Liver (tissue), 9 donors: ENCODE results near the gene TPK1. TPM values are rescaled to one million over a fixed set of nuclear protein-coding genes. Genes with fewer than 3 reads are reported as not detected.

Source experiments
- DNase-seq: peaks from one replicate; pipeline ENCODE4 v3.0.0-alpha.2; 2017; ENCODE audit warnings: low spot score
- H3K27ac ChIP-seq, 2 donors: one replicate each; pipeline ENCODE4 v1.7.0; 2013; ENCODE audit warnings: inconsistent platforms in 2 of 2, low read length in 2 of 2, control low read depth in 1 of 2, low read depth in 1 of 2, mild to moderate bottlenecking in 1 of 2
- H3K27me3 ChIP-seq, 4 donors: one replicate each; pipeline versions ENCODE4 v1.6.1 to v1.7.0; 2013; ENCODE audit warnings: low read length in 3 of 4, inconsistent platforms in 1 of 4, mild to moderate bottlenecking in 1 of 4, moderate library complexity in 1 of 4; ENCODE audit not compliant: control insufficient read depth in 4 of 4, insufficient read depth in 4 of 4
- H3K36me3 ChIP-seq, 4 donors: one replicate each; pipeline versions ENCODE4 v1.6.1 to v1.7.0; 2013; ENCODE audit warnings: low read length in 3 of 4, mild to moderate bottlenecking in 3 of 4, low read depth in 1 of 4, moderate library complexity in 1 of 4; ENCODE audit not compliant: control insufficient read depth in 4 of 4, insufficient read depth in 3 of 4
- H3K4me1 ChIP-seq, 4 donors: one replicate each; pipeline versions ENCODE4 v1.6.1 to v1.7.0; 2013; ENCODE audit warnings: low read length in 3 of 4, mild to moderate bottlenecking in 3 of 4, moderate library complexity in 1 of 4; ENCODE audit not compliant: control insufficient read depth in 4 of 4, insufficient read depth in 4 of 4
- H3K4me3 ChIP-seq, 3 donors: one replicate each; pipeline versions ENCODE4 v1.6.1 to v1.7.0; 2013; ENCODE audit warnings: low read length in 3 of 3, control low read depth in 1 of 3, low read depth in 1 of 3, mild to moderate bottlenecking in 1 of 3
- H3K9ac ChIP-seq, 2 donors: one replicate each; pipeline ENCODE4 v1.7.0; 2013; ENCODE audit warnings: low read length in 2 of 2, mild to moderate bottlenecking in 2 of 2, moderate library complexity in 2 of 2, control low read depth in 1 of 2, low read depth in 1 of 2
- H3K9me3 ChIP-seq, 4 donors: one replicate each; pipeline versions ENCODE4 v1.6.1 to v1.7.0; 2013; ENCODE audit warnings: low read length in 3 of 4; ENCODE audit not compliant: control insufficient read depth in 4 of 4
- EGR1 ChIP-seq, 2 donors: IDR thresholded peaks; 2 replicates each; pipeline ENCODE4 v1.6.1; 2016 to 2018; ENCODE audit warnings: antibody characterized with exemption in 2 of 2, low read depth in 2 of 2
- FOXA1 ChIP-seq: IDR thresholded peaks from 2 replicates; pipeline ENCODE4 v1.6.1; 2016; ENCODE audit warnings: antibody characterized with exemption
- FOXA2 ChIP-seq: IDR thresholded peaks from 2 replicates; pipeline ENCODE4 v1.6.1; 2016; ENCODE audit warnings: antibody characterized with exemption
- GABPA ChIP-seq, 2 donors: IDR thresholded peaks in 1 of 2; conservative IDR thresholded peaks in 1 of 2; 2 replicates each; pipeline ENCODE4 v1.6.1; 2016; ENCODE audit warnings: antibody characterized with exemption in 2 of 2, mild to moderate bottlenecking in 1 of 2, moderate library complexity in 1 of 2
- HNF4A ChIP-seq, 2 donors: conservative IDR thresholded peaks; 2 replicates each; pipeline ENCODE4 v1.6.1; 2016; ENCODE audit warnings: antibody characterized with exemption in 2 of 2, mild to moderate bottlenecking in 2 of 2
- HNF4G ChIP-seq: IDR thresholded peaks from 2 replicates; pipeline ENCODE4 v1.6.1; 2016; ENCODE audit warnings: antibody characterized with exemption
- JUND ChIP-seq, 2 donors: IDR thresholded peaks; 2 replicates each; pipeline ENCODE4 v1.6.1; 2016; ENCODE audit warnings: antibody characterized with exemption in 2 of 2
- NR2F2 ChIP-seq: IDR thresholded peaks from 2 replicates; pipeline ENCODE4 v1.6.1; 2016; ENCODE audit warnings: antibody characterized with exemption
- RAD21 ChIP-seq, 2 donors: IDR thresholded peaks; 2 replicates each; pipeline ENCODE4 v1.6.1; 2016; ENCODE audit warnings: antibody characterized with exemption in 2 of 2, mild to moderate bottlenecking in 2 of 2
- RXRA ChIP-seq, 2 donors: IDR thresholded peaks; 2 replicates each; pipeline ENCODE4 v1.6.1; 2017 to 2018; ENCODE audit warnings: antibody characterized with exemption in 2 of 2, mild to moderate bottlenecking in 1 of 2
- SP1 ChIP-seq: IDR thresholded peaks from 2 replicates; pipeline ENCODE4 v1.6.1; 2018; ENCODE audit warnings: antibody characterized with exemption, mild to moderate bottlenecking
- TAF1 ChIP-seq: conservative IDR thresholded peaks from 2 replicates; pipeline ENCODE4 v1.6.1; 2016; ENCODE audit warnings: antibody characterized with exemption, mild to moderate bottlenecking
- YY1 ChIP-seq: IDR thresholded peaks from 2 replicates; pipeline ENCODE4 v1.6.1; 2016; ENCODE audit warnings: antibody characterized with exemption, mild to moderate bottlenecking
- WGBS: extraction: QIAGEN DNeasy Blood & Tissue Kit; methylation state at CpG from one replicate; pipeline ENCODE4 v1.1.7; 2013; 5-methylcytosine and 5-hydroxymethylcytosine counted together
- polyA plus RNA-seq, 2 donors: library from polyadenylated mRNA; stranded (reverse) in 1 of 2; unstranded in 1 of 2; fragments of 200-250 nt in 1 of 2; fragments of >200 nt in 1 of 2; fragmentation: Nextera tagmentation in 1 of 2; extraction: Ambion mirVana in 1 of 2; gene quantifications; one replicate each; pipeline versions ENCODE4 v1.2.1 to v1.2.3, GENCODE V29; 2013 to 2015
- total RNA-seq, 2 donors: library from RNA; depleted of rRNA; stranded (reverse); fragments of >200 nt; gene quantifications; one replicate each; pipeline ENCODE4 v1.2.3, GENCODE V29; 2014
- TF ChIP-seq, protein P1 (sequence below): IDR thresholded peaks from 2 replicates; pipeline ENCODE4 v1.6.1; 2016; ENCODE audit warnings: antibody characterized with exemption
- TF ChIP-seq, protein P2 (sequence below): fragments of 150-350 bp; IDR thresholded peaks from 2 replicates; pipeline ENCODE4 v1.5.1; 2017; ENCODE audit warnings: improper control_type of control experiment, low read depth, low read length; ENCODE audit not compliant: missing input control
- TF ChIP-seq, protein P3 (sequence below): IDR thresholded peaks from 2 replicates; pipeline ENCODE4 v1.6.1; 2016; ENCODE audit warnings: antibody characterized with exemption, mild to moderate bottlenecking
- TF ChIP-seq, protein P4 (sequence below): IDR thresholded peaks from 2 replicates; pipeline ENCODE4 v1.6.1; 2016; ENCODE audit warnings: antibody characterized with exemption
- TF ChIP-seq, protein P5 (sequence below): IDR thresholded peaks from 2 replicates; pipeline ENCODE4 v1.6.1; 2016; ENCODE audit warnings: antibody characterized with exemption
- donor health status: healthy.
- donor health status: healthy.
- donor health status: healthy.
- donor health status: healthy.
- donor health status: healthy.

TPK1 gene
- total RNA-seq (1 to 10 TPM; 4.2 to 7.5 TPM), polyA plus RNA-seq (1 to 10 TPM; 2.2 to 2.4 TPM)

DNA sequence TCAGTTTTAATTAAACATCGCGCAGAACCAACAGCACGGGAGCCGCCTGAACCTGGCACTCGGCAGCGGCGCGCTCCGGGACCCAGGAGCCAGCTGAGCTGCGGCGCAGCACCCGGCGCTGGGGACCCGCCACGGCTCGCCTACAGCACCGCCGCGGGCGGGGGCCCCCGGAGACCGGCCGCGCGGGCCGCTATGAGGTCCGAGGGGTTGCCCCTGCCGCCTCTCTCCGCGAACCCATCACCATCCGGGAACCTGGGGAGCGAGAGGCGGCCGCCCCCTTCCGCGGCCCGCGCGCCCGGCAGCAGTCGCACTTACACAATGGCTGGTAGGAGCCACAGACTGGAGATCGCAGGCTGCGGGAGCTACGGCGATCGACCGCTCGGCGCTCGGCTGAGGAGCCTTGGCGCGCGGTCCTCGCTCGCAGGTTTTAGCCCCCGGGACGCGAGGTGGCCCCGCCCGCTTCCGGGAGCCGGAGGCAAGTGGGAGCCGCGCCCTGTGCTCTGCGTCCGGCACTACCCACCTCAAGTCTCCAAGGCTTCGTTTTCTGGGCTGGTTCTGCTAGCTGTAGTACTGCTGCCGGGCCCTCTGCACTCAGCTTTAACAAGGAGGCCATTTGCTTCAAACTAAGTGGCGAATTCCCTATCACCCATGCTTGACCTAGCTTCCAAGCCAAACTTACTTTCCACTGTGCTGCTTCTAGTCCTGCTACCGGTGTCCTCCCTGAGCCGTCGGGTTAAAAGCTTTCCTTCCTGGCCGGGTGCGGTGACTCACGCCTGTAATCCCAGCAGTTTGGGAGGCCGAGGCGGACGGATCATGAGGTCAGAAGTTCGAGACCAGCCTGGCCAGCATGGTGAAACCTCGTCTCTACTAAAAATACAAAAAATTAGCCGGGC lies at the start of gene TPK1:
TPK1 (minus strand) TSS at position 402 of the 893 bp plus-strand sequence. CDS start 451 bp downstream, outside the sequence.
- H3K36me3 ChIP-seq = no peaks in the 10 kb centered on the region
- H3K9ac ChIP-seq = peak within 1 kb of the TSS; percentile 91 to 99
- H3K27ac ChIP-seq = peak within 1 kb of the TSS; percentile 72 to 91
- WGBS = 8% methylated on average over 81 of the region's 81 CpGs
- DNase-seq = peak; percentile 83
- H3K27me3 ChIP-seq = no peaks in the 10 kb centered on the region
- peak; percentile 19 to 39 for TF ChIP-seq RAD21 (IDR thresholded peaks at IDR 0.05)
- TF ChIP-seq, protein P1, sequence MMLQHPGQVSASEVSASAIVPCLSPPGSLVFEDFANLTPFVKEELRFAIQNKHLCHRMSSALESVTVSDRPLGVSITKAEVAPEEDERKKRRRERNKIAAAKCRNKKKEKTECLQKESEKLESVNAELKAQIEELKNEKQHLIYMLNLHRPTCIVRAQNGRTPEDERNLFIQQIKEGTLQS = no peak
- no peak for TF ChIP-seq TAF1
- peak in 1 of 2 donors; percentile 74 for TF ChIP-seq GABPA (IDR thresholded peaks at IDR 0.05 in 1 of 2, conservative IDR thresholded peaks at IDR 0.05 in 1 of 2)
- peak; percentile 28 for TF ChIP-seq FOXA1
- no peak for TF ChIP-seq NR2F2
- peak; percentile 57 for TF ChIP-seq SP1
- no peak for TF ChIP-seq RXRA (IDR thresholded peaks at IDR 0.05)
- TF ChIP-seq HNF4G = no peak
- no peak for TF ChIP-seq FOXA2
- no peak for TF ChIP-seq JUND (IDR thresholded peaks at IDR 0.05)
- TF ChIP-seq YY1 = peak; percentile 88
- TF ChIP-seq HNF4A (conservative IDR thresholded peaks at IDR 0.05) = no peak
- no peak for TF ChIP-seq EGR1 (IDR thresholded peaks at IDR 0.05; ENCODE audit: low read depth in 2 of 2)
- TF ChIP-seq, protein P2, sequence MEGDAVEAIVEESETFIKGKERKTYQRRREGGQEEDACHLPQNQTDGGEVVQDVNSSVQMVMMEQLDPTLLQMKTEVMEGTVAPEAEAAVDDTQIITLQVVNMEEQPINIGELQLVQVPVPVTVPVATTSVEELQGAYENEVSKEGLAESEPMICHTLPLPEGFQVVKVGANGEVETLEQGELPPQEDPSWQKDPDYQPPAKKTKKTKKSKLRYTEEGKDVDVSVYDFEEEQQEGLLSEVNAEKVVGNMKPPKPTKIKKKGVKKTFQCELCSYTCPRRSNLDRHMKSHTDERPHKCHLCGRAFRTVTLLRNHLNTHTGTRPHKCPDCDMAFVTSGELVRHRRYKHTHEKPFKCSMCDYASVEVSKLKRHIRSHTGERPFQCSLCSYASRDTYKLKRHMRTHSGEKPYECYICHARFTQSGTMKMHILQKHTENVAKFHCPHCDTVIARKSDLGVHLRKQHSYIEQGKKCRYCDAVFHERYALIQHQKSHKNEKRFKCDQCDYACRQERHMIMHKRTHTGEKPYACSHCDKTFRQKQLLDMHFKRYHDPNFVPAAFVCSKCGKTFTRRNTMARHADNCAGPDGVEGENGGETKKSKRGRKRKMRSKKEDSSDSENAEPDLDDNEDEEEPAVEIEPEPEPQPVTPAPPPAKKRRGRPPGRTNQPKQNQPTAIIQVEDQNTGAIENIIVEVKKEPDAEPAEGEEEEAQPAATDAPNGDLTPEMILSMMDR = no peak
- TF ChIP-seq, protein P3, sequence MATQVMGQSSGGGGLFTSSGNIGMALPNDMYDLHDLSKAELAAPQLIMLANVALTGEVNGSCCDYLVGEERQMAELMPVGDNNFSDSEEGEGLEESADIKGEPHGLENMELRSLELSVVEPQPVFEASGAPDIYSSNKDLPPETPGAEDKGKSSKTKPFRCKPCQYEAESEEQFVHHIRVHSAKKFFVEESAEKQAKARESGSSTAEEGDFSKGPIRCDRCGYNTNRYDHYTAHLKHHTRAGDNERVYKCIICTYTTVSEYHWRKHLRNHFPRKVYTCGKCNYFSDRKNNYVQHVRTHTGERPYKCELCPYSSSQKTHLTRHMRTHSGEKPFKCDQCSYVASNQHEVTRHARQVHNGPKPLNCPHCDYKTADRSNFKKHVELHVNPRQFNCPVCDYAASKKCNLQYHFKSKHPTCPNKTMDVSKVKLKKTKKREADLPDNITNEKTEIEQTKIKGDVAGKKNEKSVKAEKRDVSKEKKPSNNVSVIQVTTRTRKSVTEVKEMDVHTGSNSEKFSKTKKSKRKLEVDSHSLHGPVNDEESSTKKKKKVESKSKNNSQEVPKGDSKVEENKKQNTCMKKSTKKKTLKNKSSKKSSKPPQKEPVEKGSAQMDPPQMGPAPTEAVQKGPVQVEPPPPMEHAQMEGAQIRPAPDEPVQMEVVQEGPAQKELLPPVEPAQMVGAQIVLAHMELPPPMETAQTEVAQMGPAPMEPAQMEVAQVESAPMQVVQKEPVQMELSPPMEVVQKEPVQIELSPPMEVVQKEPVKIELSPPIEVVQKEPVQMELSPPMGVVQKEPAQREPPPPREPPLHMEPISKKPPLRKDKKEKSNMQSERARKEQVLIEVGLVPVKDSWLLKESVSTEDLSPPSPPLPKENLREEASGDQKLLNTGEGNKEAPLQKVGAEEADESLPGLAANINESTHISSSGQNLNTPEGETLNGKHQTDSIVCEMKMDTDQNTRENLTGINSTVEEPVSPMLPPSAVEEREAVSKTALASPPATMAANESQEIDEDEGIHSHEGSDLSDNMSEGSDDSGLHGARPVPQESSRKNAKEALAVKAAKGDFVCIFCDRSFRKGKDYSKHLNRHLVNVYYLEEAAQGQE = peak; percentile 51
- TF ChIP-seq, protein P4, sequence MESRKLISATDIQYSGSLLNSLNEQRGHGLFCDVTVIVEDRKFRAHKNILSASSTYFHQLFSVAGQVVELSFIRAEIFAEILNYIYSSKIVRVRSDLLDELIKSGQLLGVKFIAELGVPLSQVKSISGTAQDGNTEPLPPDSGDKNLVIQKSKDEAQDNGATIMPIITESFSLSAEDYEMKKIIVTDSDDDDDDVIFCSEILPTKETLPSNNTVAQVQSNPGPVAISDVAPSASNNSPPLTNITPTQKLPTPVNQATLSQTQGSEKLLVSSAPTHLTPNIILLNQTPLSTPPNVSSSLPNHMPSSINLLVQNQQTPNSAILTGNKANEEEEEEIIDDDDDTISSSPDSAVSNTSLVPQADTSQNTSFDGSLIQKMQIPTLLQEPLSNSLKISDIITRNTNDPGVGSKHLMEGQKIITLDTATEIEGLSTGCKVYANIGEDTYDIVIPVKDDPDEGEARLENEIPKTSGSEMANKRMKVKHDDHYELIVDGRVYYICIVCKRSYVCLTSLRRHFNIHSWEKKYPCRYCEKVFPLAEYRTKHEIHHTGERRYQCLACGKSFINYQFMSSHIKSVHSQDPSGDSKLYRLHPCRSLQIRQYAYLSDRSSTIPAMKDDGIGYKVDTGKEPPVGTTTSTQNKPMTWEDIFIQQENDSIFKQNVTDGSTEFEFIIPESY = no peak
- TF ChIP-seq, protein P5, sequence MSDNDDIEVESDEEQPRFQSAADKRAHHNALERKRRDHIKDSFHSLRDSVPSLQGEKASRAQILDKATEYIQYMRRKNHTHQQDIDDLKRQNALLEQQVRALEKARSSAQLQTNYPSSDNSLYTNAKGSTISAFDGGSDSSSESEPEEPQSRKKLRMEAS = peak; percentile 5
- peak within 1 kb of the TSS; percentile 71 to 83 (median 82) for H3K4me3 ChIP-seq
- H3K4me1 ChIP-seq = peaks cover 4 to 17% (median 9%) of the 10 kb centered on the region in 4 donors
- peaks cover 3 to 10% (median 4%) of the 10 kb centered on the region in 4 donors for H3K9me3 ChIP-seq
